ACC112 (cell line): ENCODE measurements around the gene LTBP2.
A peak's percentile ranks its signal among the peaks of the same experiment; 100 is the strongest.

Source experiments
- H2AFZ ChIP-seq: fragments of 200-600 bp; sonication (generic); one replicate; pipeline ENCODE4 v1.6.0; 2017; ENCODE audit warnings: antibody characterized with exemption, low read length; ENCODE audit not compliant: unreplicated experiment
- H3K27ac ChIP-seq: fragments of 200-600 bp; sonication (generic); 2 replicates; pipeline ENCODE4 v1.5.1; 2014; ENCODE audit warnings: low read depth, mild to moderate bottlenecking, antibody characterized with exemption, low read length, moderate library complexity
- H3K27me3 ChIP-seq: fragments of 200-600 bp; sonication (generic); 2 replicates; pipeline ENCODE4 v1.6.1; 2014; ENCODE audit warnings: mild to moderate bottlenecking, antibody characterized with exemption, low read length, moderate library complexity, mixed read lengths; ENCODE audit not compliant: insufficient read depth
- H3K36me3 ChIP-seq: fragments of 200-600 bp; sonication (generic); 2 replicates; pipeline ENCODE4 v1.6.1; 2016; ENCODE audit warnings: mild to moderate bottlenecking, antibody characterized with exemption, low read length, moderate library complexity, mixed read lengths; ENCODE audit not compliant: insufficient read depth
- H3K4me1 ChIP-seq: fragments of 200-600 bp; sonication (generic); one replicate; pipeline ENCODE4 v1.6.1; 2016; ENCODE audit warnings: low read length, mixed read lengths; ENCODE audit not compliant: insufficient read depth, unreplicated experiment, control insufficient read depth
- H3K4me3 ChIP-seq: fragments of 200-600 bp; sonication (generic); 2 replicates; pipeline ENCODE4 v1.5.1; 2014; ENCODE audit warnings: mild to moderate bottlenecking, low read depth, low read length
- H3K79me2 ChIP-seq: fragments of 200-600 bp; sonication (generic); one replicate; pipeline ENCODE4 v1.6.0; 2016; ENCODE audit warnings: low read length; ENCODE audit not compliant: control insufficient read depth, unreplicated experiment, insufficient read depth

Gene LTBP2

GRCh38 chr14:74516451-74517160, 95.4 kb downstream of the LTBP2 start:
- Histone ChIP-seq H3K79me2 (no peaks in the 10 kb centered on the region), H3K27ac (no peak overlapping the region), H3K27me3 (no peaks in the 10 kb centered on the region), H3K36me3 (peaks cover 13% of the 10 kb centered on the region; the same call in 1 of the 2 replicates), H3K4me1 (peaks cover 22% of the 10 kb centered on the region), H2AFZ (no peak overlapping the region), H3K4me3 (no peak overlapping the region)

- no peaks in the 10 kb centered on the region for H3K27me3 ChIP-seq
- H3K36me3 ChIP-seq: peaks cover 13% of the 10 kb centered on the region; the same call in 1 of the 2 replicates
- no peak overlapping the region for H3K4me3 ChIP-seq
- H3K27ac ChIP-seq: no peak overlapping the region
- peaks cover 28% of the 10 kb centered on the region for H3K4me1 ChIP-seq
- no peak overlapping the region for H2AFZ ChIP-seq
- no peaks in the 10 kb centered on the region for H3K79me2 ChIP-seq
These were observed 96.1 kb downstream of the LTBP2 start for GRCh38 chr14:74515891-74516412.

GRCh38 chr14:74514471-74514941, 97.5 kb downstream of the LTBP2 start:
- peaks cover 13% of the 10 kb centered on the region; the same call in 1 of the 2 replicates for H3K36me3 ChIP-seq
- H3K79me2 ChIP-seq: no peaks in the 10 kb centered on the region
- H3K27me3 ChIP-seq: no peaks in the 10 kb centered on the region
- H3K4me3 ChIP-seq: no peak overlapping the region
- no peak overlapping the region for H2AFZ ChIP-seq
- H3K27ac ChIP-seq: peak overlapping the region; percentile 61
- H3K4me1 ChIP-seq: peaks cover 37% of the 10 kb centered on the region

- H2AFZ ChIP-seq: no peak overlapping the region
- H3K4me3 ChIP-seq: no peak overlapping the region
- H3K27me3 ChIP-seq: no peaks in the 10 kb centered on the region
- peaks cover 37% of the 10 kb centered on the region for H3K4me1 ChIP-seq
- H3K79me2 ChIP-seq: no peaks in the 10 kb centered on the region
- peaks cover 13% of the 10 kb centered on the region; the same call in 1 of the 2 replicates for H3K36me3 ChIP-seq
- H3K27ac ChIP-seq: peak overlapping the region; percentile 66; the same call in 1 of the 2 replicates
These were observed 99.8 kb downstream of the LTBP2 start for GRCh38 chr14:74511966-74512830.

GRCh38 chr14:74510959-74511409, 101.1 kb downstream of the LTBP2 start:
- Histone ChIP-seq H3K4me3 (no peak overlapping the region), H2AFZ (peak overlapping the region; percentile 41), H3K4me1 (peaks cover 29% of the 10 kb centered on the region), H3K27ac (peak overlapping the region; percentile 66), H3K36me3 (peaks cover 13% of the 10 kb centered on the region; the same call in 1 of the 2 replicates), H3K79me2 (no peaks in the 10 kb centered on the region), H3K27me3 (no peaks in the 10 kb centered on the region)

GRCh38 chr14:74510223-74510931, 101.7 kb downstream of the LTBP2 start:
- H3K4me3 ChIP-seq: no peak overlapping the region
- H2AFZ ChIP-seq: no peak overlapping the region
- H3K27ac ChIP-seq: peak overlapping the region; percentile 66

GRCh38 chr14:74509587-74510222, 102.3 kb downstream of the LTBP2 start:
- Histone ChIP-seq H2AFZ (no peak overlapping the region), H3K36me3 (peaks cover 13% of the 10 kb centered on the region; the same call in 1 of the 2 replicates), H3K4me3 (no peak overlapping the region), H3K27me3 (no peaks in the 10 kb centered on the region), H3K27ac (peak overlapping the region; percentile 66), H3K79me2 (no peaks in the 10 kb centered on the region), H3K4me1 (peaks cover 28% of the 10 kb centered on the region)

More at GRCh38 chr14:74510223-74510931, 101.7 kb downstream of the LTBP2 start:
- Histone ChIP-seq H3K4me1 (peaks cover 29% of the 10 kb centered on the region), H3K36me3 (peaks cover 13% of the 10 kb centered on the region; the same call in 1 of the 2 replicates), H3K27me3 (no peaks in the 10 kb centered on the region), H3K79me2 (no peaks in the 10 kb centered on the region)

GRCh38 chr14:74508844-74509428, 103.1 kb downstream of the LTBP2 start:
- Histone ChIP-seq H3K4me3 (no peak overlapping the region), H3K36me3 (peaks cover 6% of the 10 kb centered on the region; the same call in 1 of the 2 replicates), H3K27me3 (no peaks in the 10 kb centered on the region), H3K79me2 (no peaks in the 10 kb centered on the region), H3K4me1 (peaks cover 20% of the 10 kb centered on the region), H3K27ac (no peak overlapping the region), H2AFZ (no peak overlapping the region)

GRCh38 chr14:74508292-74508731, 103.7 kb downstream of the LTBP2 start:
- H3K4me3 ChIP-seq: no peak overlapping the region
- H3K4me1 ChIP-seq: peaks cover 20% of the 10 kb centered on the region
- H3K27ac ChIP-seq: no peak overlapping the region
- no peaks in the 10 kb centered on the region for H3K79me2 ChIP-seq
- no peaks in the 10 kb centered on the region for H3K27me3 ChIP-seq
- peaks cover 3% of the 10 kb centered on the region; the same call in 1 of the 2 replicates for H3K36me3 ChIP-seq
- H2AFZ ChIP-seq: no peak overlapping the region
